ENCODE results near the gene DET1.

DET1 gene

DNA sequence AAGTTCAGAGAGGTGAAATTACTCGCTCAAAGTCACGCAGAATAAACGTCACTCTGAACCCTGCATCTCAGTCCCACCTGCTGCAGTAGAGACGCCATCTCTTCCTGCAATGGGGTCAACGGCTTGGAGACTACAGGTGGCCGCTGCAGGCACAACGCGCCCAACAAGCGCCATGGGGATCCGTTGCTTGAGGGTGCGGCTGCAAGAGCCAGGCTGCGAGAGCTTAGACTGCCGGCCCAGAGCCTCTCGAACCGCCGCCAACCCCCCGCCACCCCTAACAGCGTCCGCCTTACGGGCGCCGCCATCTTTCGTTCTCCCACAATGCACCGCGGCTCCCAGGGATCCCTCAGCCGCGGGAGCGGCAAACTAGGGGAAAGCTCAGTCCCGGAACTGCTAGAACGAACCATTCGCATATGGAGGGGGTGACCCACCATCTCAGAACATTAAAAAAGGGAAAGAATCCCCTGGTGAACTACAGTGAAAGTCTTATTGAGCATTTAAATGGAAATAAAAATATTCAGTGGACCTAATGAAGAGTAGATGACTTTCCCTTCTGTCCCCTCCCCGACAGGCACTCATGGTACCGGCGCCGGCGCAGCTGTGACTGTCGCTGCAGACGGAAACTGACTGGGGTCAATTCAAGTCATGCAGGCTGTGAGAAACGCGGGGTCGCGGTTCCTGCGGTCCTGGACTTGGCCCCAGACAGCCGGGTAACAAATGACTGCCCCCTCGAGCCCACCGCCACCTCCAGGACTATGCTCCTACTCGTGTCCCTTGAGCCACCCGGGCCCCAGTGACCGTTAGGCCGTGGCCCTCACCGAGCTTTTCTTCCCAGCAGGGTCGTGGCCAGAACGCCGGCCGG lies 79.2 kb downstream of the DET1 start, which contains the start of the genes MRPL46 and MRPS11:
Gene MRPL46, minus strand, starts transcription at position 316 of the 862 bp plus-strand sequence. Its CDS starts 11 bp downstream, at position 305.
Gene MRPS11, plus strand, starts transcription at position 636 of the 862 bp plus-strand sequence. Its CDS starts 10 bp downstream, at position 646.
- peak; percentile 90 for DNase-seq (ENCODE audit: low spot score)

DNA sequence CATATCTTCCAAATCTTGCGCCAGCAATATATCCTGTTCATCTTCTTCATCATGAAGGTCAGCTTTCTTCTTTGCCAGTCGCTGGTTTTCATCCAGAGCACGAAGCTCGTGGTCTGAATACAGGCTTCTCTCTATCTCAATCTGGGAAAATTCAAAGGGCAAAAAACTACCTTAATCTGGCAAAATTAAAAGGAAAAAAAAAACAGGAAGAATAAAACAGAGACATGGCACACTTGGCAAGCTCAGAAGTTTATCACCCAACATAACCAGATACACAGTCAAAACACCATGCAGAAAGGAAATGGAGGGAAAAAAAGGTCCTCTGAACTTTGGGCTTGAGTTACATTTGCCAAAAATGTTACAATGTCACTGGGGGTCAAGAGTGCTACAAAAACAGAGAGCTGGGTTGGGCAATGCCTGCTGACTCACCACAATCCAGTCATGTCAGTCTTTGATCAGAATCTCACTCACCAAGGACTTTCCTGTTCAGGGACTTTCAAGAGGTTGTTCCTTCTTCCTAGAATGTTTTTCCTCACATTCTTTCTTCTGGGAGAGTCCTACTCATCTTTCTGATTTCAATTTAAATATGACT lies 80.8 kb downstream of the DET1 start:
- DNase-seq (ENCODE audit: low spot score), result no peak

DNA sequence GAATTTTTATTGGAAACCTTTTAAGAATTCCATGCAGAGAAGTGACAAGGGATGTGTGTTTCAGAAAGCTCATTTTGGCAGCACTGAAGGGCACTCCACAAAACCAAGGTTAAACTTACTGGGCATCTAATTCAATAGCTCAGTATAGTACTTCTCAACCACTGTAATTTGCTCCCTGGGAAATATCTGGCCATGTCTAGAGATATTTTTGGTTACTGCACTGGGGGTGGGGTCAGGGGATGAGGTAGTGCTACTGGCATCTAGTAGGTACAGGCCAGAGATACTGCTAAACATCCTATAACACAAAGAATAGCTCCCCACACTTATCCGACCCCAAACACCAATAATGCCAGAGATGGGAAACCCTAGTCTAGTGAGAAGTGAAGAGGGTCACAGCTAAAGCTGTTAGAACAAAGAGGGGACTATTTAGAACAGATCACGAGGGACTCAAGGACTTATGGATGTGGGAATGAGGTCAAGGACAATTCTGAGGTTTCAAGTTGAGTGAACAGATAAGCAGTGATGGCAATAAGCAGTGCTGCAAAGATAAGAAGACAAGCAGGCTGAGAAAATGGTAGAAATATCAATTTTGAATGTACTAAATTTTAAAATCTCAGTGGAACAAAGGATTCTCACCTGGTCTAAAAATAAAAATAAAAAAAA lies 82.5 kb downstream of the DET1 start:
- no peak for DNase-seq (ENCODE audit: low spot score)
